ENCODE measurements around the gene NDUFA8.

NDUFA8 gene

GRCh38 chr9:122110100-122110833, 49.3 kb downstream of the NDUFA8 start:
- TF ChIP-seq CTCF (IDR thresholded peaks at IDR 0.05; ENCODE audit: low read depth, low read length): no peak
- no peak for DNase-seq (ENCODE audit: low read depth, low spot score)
- in situ Hi-C loops (cut with HindIII; ENCODE audit: low sequenced_read_pairs): no loop called here

GRCh38 chr9:122109035-122109813, 50.4 kb downstream of the NDUFA8 start:
- no peak overlapping the region for H3K4me3 ChIP-seq (ENCODE audit: low read depth, low read length)
- DNase-seq (ENCODE audit: low read depth, low spot score): no peak
- in situ Hi-C loops (cut with HindIII; ENCODE audit: low sequenced_read_pairs): no loop called here
- no peak for TF ChIP-seq CTCF (IDR thresholded peaks at IDR 0.05; ENCODE audit: low read depth, low read length)

More at GRCh38 chr9:122110100-122110833, 49.3 kb downstream of the NDUFA8 start:
- no peak overlapping the region for H3K4me3 ChIP-seq (ENCODE audit: low read depth, low read length)

DNA sequence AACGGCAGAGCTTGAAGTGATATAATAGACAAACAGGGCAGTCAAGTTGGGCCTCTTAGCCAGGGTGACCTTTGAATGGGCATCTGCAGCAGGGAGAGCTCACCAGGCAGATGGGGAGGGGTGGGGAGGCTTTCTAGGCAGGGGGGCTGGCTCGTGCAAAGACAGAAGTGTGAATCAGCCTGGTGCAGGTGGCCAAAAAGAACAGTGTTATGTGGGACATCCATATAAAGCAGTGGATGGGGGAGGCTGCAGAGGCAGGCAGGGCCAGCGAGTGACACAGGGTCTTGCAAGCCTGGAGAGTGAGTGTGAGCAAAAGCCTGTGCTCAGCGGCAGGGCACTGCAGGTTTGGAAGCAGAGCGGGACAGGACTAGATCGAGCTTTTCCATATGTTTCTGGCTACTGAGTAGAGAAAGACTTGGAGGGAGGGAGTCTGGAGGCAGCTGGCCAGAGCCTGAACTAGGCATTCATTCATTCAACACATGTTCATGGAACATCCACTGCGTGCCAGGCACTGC, 52.2 kb downstream of the NDUFA8 start:
- H3K4me3 ChIP-seq (ENCODE audit: low read depth, low read length): no peak overlapping the region
- in situ Hi-C loops (cut with HindIII; ENCODE audit: low sequenced_read_pairs): no loop called here
- TF ChIP-seq CTCF (IDR thresholded peaks at IDR 0.05; ENCODE audit: low read depth, low read length): no peak
- DNase-seq (ENCODE audit: low read depth, low spot score): no peak

GRCh38 chr9:122106576-122106975, 53.0 kb downstream of the NDUFA8 start:
- no peak for TF ChIP-seq CTCF (IDR thresholded peaks at IDR 0.05; ENCODE audit: low read depth, low read length)
- DNase-seq (ENCODE audit: low read depth, low spot score): no peak

GRCh38 chr9:122103985-122104384, 55.6 kb downstream of the NDUFA8 start:
- DNase-seq (ENCODE audit: low read depth, low spot score): no peak
- H3K4me3 ChIP-seq (ENCODE audit: low read depth, low read length): no peak overlapping the region
- in situ Hi-C loops (cut with HindIII; ENCODE audit: low sequenced_read_pairs): no loop called here
- no peak for TF ChIP-seq CTCF (IDR thresholded peaks at IDR 0.05; ENCODE audit: low read depth, low read length)

More at GRCh38 chr9:122106576-122106975, 53.0 kb downstream of the NDUFA8 start:
- in situ Hi-C loops (cut with HindIII; ENCODE audit: low sequenced_read_pairs): no loop called here
- H3K4me3 ChIP-seq (ENCODE audit: low read depth, low read length): no peak overlapping the region

- no peak overlapping the region for H3K4me3 ChIP-seq (ENCODE audit: low read depth, low read length)
- in situ Hi-C loops (cut with HindIII; ENCODE audit: low sequenced_read_pairs): no loop called here
- no peak for TF ChIP-seq CTCF (IDR thresholded peaks at IDR 0.05; ENCODE audit: low read depth, low read length)
- no peak for DNase-seq (ENCODE audit: low read depth, low spot score)
Observed at GRCh38 chr9:122102156-122102555, 57.4 kb downstream of the NDUFA8 start.
